GM06990 (cell line): ENCODE results near the gene KCNQ5.
A peak's percentile ranks its signal among the peaks of the same experiment; 100 is the strongest.
"Not testable (repeated sequence)": the region's sequence is repeated elsewhere in the genome, so short reads cannot be mapped to it uniquely, and the experiment has no call there.

Source experiments
- DNase-seq: peaks from one replicate; pipeline ENCODE4 v3.0.0-alpha.2; 2011; ENCODE audit not compliant: insufficient read length; ENCODE audit errors: extremely low read depth
- H3K27me3 ChIP-seq: replicated peaks from 2 replicates; pipeline ENCODE4 v1.6.0; 2011; ENCODE audit warnings: low read length; ENCODE audit not compliant: control insufficient read depth, insufficient read depth
- H3K36me3 ChIP-seq: 2 replicates; pipeline ENCODE4 v1.5.1; 2011; ENCODE audit warnings: low read length; ENCODE audit not compliant: control insufficient read depth, insufficient read depth
- H3K4me3 ChIP-seq: replicated peaks from 2 replicates; pipeline ENCODE4 v1.5.1; 2011; ENCODE audit warnings: low read depth, mild to moderate bottlenecking, control low read depth, low read length
- TF ChIP-seq, protein P1 (sequence below): IDR thresholded peaks from 2 replicates; pipeline ENCODE4 v1.5.1; 2011; ENCODE audit warnings: low read length, control low read depth, mild to moderate bottlenecking, inconsistent platforms; ENCODE audit not compliant: insufficient read depth, poor library complexity, severe bottlenecking

KCNQ5 gene

DNA sequence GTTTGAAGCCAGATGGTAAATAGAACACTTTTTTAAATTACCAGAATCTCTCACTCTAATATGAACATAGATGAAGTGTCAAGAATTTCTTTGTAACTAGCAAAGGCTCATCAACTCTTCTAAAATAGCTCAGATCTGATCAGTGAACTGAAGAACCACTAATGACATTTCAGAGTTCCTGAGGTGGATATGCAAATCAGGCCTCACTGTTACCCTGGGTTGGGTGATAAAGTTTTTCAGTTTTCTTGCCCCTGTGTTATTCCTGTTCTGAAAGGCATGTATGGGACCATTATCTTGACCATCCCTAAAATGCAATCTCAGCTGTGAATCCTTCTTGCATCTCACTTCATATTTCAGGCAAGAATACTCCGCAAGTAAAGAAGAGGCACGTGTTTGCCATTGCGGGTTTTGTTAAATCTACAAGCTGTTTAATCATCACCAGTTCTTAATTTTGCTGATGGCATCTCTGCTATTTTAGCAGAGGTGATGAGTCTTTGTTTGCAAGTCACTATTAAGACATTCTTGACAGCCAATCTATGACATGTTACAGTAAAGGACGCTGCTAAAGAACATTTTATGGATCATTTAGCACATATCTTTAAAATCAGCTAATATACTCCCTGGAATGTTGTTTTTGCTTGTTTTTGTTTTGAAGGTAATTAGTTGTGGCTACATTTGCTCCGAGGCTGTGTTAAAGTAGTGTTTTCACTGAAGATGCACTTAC is 555.5 kb downstream of the KCNQ5 start:
- H3K27me3 ChIP-seq: no peaks in the 10 kb centered on the region
- H3K4me3 ChIP-seq: no peak overlapping the region
- TF ChIP-seq, protein P1, sequence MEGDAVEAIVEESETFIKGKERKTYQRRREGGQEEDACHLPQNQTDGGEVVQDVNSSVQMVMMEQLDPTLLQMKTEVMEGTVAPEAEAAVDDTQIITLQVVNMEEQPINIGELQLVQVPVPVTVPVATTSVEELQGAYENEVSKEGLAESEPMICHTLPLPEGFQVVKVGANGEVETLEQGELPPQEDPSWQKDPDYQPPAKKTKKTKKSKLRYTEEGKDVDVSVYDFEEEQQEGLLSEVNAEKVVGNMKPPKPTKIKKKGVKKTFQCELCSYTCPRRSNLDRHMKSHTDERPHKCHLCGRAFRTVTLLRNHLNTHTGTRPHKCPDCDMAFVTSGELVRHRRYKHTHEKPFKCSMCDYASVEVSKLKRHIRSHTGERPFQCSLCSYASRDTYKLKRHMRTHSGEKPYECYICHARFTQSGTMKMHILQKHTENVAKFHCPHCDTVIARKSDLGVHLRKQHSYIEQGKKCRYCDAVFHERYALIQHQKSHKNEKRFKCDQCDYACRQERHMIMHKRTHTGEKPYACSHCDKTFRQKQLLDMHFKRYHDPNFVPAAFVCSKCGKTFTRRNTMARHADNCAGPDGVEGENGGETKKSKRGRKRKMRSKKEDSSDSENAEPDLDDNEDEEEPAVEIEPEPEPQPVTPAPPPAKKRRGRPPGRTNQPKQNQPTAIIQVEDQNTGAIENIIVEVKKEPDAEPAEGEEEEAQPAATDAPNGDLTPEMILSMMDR: no peak
- peak; percentile 31 for DNase-seq
- H3K36me3 ChIP-seq: no peaks in the 10 kb centered on the region

DNA sequence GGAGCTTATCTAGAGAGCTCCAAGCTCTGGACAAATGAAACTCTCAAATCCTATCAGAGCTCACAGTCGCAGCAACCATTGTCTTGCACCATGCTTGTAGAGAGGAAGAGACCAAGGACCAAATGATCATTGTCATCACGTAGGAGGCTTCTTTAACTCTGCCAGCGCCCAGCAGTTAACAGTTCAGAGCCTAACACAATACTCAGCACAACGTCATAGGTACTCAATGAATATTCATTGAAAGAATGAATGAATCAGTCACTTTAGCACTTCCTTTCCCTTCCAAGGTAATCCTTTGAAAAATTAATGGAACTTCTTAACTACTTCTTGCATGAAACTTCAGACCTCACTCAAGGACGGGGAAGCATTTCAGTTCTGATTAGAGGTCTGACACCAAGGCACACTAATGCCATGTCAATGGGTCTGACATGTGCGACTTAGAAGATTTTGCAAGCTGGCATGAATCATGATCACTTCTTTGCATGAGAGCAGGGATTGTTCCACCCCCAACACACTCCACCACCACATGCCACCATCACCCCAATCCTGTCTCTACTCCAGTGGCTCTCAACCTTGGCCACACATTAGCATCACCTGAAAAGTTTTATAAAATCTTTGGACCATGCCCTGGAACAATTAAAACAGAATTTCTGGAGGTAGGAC is 558.3 kb downstream of the KCNQ5 start:
- no peak overlapping the region for H3K4me3 ChIP-seq
- no peak for DNase-seq
- H3K36me3 ChIP-seq: no peaks in the 10 kb centered on the region
- H3K27me3 ChIP-seq: no peaks in the 10 kb centered on the region
- TF ChIP-seq, protein P1: no peak

DNA sequence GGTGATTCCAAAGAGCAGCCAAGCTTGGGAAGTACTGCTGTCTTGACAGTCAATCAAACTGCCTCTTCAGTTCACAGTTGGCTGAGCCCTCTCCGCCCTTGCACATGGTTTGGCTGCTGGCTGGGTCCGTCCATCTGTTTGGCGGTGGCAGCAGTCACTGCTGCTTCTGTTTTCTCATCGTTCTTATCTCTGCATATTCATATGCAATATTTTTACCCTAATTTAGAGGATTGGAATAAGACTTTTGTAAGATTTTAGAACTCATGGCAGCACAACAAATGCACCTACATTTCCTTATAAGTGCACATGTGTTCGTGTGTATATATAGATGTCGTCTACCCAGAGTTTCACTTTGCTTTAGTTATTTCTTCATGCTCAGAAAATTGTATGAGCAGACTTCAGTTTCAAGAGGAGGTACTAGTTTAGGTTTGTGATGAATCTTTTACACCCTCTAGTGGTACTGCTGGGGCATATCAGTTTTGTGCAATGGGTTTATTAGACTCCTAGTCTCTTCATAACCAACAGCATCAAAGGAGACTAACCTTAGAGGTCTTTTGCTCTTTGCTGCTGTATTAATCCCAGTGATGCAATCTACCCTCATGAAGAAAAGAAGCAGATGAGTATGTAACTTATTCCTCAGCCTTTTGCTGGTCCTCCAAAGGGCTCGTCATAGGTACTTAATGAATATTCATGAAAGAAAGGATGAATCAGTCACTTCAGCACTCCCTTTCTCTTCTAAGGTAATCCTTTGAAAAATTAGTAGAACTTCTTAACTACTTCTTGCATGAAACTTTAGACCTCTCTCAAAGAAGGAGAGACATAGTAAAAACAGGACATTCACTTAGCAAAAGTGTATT is 559.1 kb downstream of the KCNQ5 start:
- peak overlapping the region; percentile 26 for H3K4me3 ChIP-seq
- TF ChIP-seq, protein P1: peak; percentile 79
- DNase-seq: peak; percentile 37
- no peaks in the 10 kb centered on the region for H3K27me3 ChIP-seq
- no peaks in the 10 kb centered on the region for H3K36me3 ChIP-seq

DNA sequence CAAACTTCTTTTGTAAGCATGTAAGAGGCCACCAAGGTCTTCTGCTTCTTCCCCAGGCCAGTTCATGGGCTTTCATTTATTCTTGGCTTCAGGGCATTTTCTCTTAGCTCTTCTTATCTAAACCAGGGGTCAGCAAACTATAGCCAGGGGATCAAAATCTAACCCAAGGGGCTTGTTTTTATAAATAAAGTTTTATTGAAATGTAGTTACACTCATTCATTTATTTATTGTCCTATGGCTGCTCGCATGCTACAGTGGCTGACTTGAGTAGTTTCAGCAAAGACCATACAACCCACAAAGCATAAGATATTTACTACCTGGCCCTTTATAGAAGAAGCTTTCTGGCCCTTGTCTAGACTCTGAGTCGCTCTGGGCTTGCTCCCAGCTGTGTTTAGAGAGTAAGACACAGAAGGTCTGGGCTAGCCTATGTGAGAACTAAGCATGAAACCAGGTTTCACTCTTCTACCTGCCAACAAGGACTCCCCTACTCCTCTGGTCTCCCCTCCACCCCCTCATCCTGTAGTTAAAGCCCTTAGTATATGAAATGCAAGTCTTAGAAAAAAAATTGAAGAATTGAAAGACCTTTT is 560.2 kb downstream of the KCNQ5 start:
- DNase-seq: no peak
- H3K36me3 ChIP-seq: no peaks in the 10 kb centered on the region
- TF ChIP-seq, protein P1: no peak

DNA sequence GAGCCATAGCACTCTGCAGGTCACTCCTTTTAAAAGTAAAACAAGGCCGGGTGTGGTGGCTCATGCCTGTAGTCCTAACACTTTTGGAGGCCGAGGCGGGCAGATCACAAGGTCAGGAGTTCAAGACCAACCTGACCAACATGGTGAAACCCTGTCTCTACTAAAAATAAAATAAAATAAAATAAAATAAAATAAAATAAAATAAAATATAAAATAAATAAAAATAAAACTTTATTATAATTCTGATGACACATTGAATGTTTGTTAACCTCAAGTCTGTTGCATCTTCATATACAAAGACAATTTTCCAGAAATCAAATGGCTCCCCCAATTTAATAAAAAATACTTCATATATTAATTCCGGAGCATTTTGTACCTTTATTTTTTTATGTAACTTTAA is 571.4 kb downstream of the KCNQ5 start:
- not testable (repeated sequence) for DNase-seq

More for the DNA sequence above, 560.2 kb downstream of the KCNQ5 start:
- Histone ChIP-seq H3K4me3 (no peak overlapping the region), H3K27me3 (no peaks in the 10 kb centered on the region)

More for the DNA sequence above, 571.4 kb downstream of the KCNQ5 start:
- not testable (repeated sequence) for H3K36me3 ChIP-seq, H3K27me3 ChIP-seq, H3K4me3 ChIP-seq
